ENCODE results near the gene LYZL6.

LYZL6 gene

GRCh38 chr17:35890774-35891155 is 52.7 kb downstream of the LYZL6 start:
- no peak overlapping the region for H3K27ac ChIP-seq
- TF ChIP-seq, protein P1, sequence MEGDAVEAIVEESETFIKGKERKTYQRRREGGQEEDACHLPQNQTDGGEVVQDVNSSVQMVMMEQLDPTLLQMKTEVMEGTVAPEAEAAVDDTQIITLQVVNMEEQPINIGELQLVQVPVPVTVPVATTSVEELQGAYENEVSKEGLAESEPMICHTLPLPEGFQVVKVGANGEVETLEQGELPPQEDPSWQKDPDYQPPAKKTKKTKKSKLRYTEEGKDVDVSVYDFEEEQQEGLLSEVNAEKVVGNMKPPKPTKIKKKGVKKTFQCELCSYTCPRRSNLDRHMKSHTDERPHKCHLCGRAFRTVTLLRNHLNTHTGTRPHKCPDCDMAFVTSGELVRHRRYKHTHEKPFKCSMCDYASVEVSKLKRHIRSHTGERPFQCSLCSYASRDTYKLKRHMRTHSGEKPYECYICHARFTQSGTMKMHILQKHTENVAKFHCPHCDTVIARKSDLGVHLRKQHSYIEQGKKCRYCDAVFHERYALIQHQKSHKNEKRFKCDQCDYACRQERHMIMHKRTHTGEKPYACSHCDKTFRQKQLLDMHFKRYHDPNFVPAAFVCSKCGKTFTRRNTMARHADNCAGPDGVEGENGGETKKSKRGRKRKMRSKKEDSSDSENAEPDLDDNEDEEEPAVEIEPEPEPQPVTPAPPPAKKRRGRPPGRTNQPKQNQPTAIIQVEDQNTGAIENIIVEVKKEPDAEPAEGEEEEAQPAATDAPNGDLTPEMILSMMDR (conservative IDR thresholded peaks at IDR 0.05) = no peak

DNA sequence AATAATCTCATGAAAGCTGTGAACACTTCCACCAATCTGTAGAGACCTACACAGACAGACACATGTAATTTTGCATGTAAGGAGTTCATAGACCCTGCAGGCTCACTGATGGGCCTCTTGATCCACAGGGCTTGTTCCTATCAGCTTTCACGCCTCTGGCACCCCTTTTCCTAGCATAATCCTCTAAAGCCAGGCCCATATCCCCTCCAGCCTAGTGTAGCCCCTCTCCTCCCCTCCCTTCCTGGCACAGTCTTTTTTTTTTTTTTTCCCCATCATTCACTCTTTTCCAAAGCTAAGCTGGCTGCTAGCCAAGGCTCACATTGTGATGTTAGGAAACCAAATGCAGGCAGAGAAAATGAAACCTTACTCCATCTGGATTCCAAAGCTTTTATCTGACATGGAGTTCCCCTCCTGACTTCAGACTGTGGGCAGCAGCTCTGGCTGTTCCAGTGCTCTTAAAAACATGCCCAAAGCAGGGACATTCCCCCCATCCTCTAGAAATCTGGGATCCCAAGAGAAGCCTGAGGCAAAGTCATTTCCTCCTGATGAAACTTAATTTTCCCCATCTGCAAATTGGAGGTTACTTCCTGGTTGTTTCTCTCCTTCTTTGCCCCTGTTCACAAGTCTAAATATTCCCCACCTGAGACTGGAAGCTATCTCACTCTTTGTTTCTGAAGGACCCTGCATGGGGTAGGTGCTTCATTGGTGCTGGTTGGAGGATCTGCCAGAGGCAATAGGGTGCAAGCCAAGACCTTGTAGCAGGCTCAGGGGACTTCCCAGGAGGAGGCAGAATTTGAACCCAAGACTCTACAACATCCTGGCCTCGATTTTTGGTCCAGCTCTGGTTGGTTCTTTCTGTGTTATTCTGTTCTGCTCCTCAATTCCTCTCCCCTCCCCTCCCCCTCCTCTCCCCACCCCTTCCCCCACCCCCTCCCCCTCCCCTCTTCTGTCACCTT is 53.4 kb downstream of the LYZL6 start:
- no peak overlapping the region for H3K27ac ChIP-seq
- TF ChIP-seq, protein P1 (conservative IDR thresholded peaks at IDR 0.05) = no peak

GRCh38 chr17:35889241-35889640 is 54.3 kb downstream of the LYZL6 start:
- TF ChIP-seq, protein P1 (conservative IDR thresholded peaks at IDR 0.05) = no peak
- H3K27ac ChIP-seq = no peak overlapping the region
